SK-N-SH treated with all-trans-retinoic acid at 6 μM for 48 hours (cell line): ENCODE data around the gene TEKTIP1.

Experiments used
- ARNTL ChIP-seq: fragments of 450-650 bp; formaldehyde crosslinking; IDR thresholded peaks from 2 replicates; pipeline ENCODE4 v1.5.0; 2020; ENCODE audit warnings: low read depth, mild to moderate bottlenecking, moderate library complexity, borderline replicate concordance
- BACH2 ChIP-seq: fragments of 250-450 bp; sonication (Bioruptor Pico); IDR thresholded peaks from 2 replicates; pipeline ENCODE4 v1.9.0; 2021; ENCODE audit warnings: mild to moderate bottlenecking, borderline replicate concordance
- ESRRG ChIP-seq: fragments of 250-450 bp; sonication (Bioruptor Pico); IDR thresholded peaks from 2 replicates; pipeline ENCODE4 v1.6.1; 2021; ENCODE audit warnings: mild to moderate bottlenecking
- OSR1 ChIP-seq: fragments of 250-450 bp; sonication (Bioruptor Pico); IDR thresholded peaks from 2 replicates; pipeline ENCODE4 v1.8.0; 2022; ENCODE audit warnings: moderate library complexity, mild to moderate bottlenecking, inconsistent platforms
- RARB ChIP-seq: fragments of 250-450 bp; sonication (Bioruptor Pico); IDR thresholded peaks from 2 replicates; pipeline ENCODE4 v1.8.0; 2021; ENCODE audit warnings: mild to moderate bottlenecking, moderate library complexity
- TOX ChIP-seq: fragments of 250-450 bp; sonication (Bioruptor Pico); IDR thresholded peaks from 2 replicates; pipeline ENCODE4 v1.8.0; 2021; ENCODE audit warnings: mild to moderate bottlenecking, moderate library complexity, borderline replicate concordance
- ZFP3 ChIP-seq: fragments of 250-450 bp; sonication (Bioruptor Pico); IDR thresholded peaks from 2 replicates; pipeline ENCODE4 v1.5.0; 2020; ENCODE audit warnings: mild to moderate bottlenecking, moderate library complexity
- ZFP30 ChIP-seq: fragments of 450-650 bp; formaldehyde crosslinking; IDR thresholded peaks from 2 replicates; pipeline ENCODE4 v1.5.0; 2022; ENCODE audit warnings: mild to moderate bottlenecking, moderate library complexity
- ZNF70 ChIP-seq: fragments of 450-650 bp; formaldehyde crosslinking; IDR thresholded peaks from 2 replicates; pipeline ENCODE4 v1.5.0; 2020; ENCODE audit warnings: mild to moderate bottlenecking, moderate library complexity
- TF ChIP-seq, protein P1 (sequence below): fragments of 250-450 bp; sonication (Bioruptor Pico); IDR thresholded peaks from 2 replicates; pipeline ENCODE4 v1.8.0; 2021; ENCODE audit warnings: low read depth, mild to moderate bottlenecking, moderate library complexity, borderline replicate concordance

- no peak for TF ChIP-seq ZNF70
- TF ChIP-seq ZFP3 (CRISPR knock-in tag), result no peak
- no peak for TF ChIP-seq ZFP30 (CRISPR knock-in tag)
- TF ChIP-seq ESRRG, result no peak
- TF ChIP-seq, protein P1, sequence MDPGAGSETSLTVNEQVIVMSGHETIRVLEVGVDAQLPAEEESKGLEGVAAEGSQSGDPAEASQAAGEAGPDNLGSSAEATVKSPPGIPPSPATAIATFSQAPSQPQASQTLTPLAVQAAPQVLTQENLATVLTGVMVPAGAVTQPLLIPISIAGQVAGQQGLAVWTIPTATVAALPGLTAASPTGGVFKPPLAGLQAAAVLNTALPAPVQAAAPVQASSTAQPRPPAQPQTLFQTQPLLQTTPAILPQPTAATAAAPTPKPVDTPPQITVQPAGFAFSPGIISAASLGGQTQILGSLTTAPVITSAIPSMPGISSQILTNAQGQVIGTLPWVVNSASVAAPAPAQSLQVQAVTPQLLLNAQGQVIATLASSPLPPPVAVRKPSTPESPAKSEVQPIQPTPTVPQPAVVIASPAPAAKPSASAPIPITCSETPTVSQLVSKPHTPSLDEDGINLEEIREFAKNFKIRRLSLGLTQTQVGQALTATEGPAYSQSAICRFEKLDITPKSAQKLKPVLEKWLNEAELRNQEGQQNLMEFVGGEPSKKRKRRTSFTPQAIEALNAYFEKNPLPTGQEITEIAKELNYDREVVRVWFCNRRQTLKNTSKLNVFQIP (CRISPR knock-in tag), result no peak
- TF ChIP-seq BACH2, result no peak
- no peak for TF ChIP-seq RARB (CRISPR knock-in tag)
- no peak for TF ChIP-seq TOX (CRISPR knock-in tag)
- TF ChIP-seq ARNTL (CRISPR knock-in tag), result no peak
- TF ChIP-seq OSR1, result no peak
Observed at GRCh38 chr19:3572132-3572854, 33.3 kb downstream of the TEKTIP1 start.
